Measurements from ENCODE around the gene PPP6R3. TPM values are rescaled to one million over a fixed set of nuclear protein-coding genes. Genes with fewer than 3 reads are reported as not detected.

Gene PPP6R3
- total and polyA plus RNA-seq, 10 of the 15 experiments (the other 5 are each of a cell fraction or from before 2014, with no cell fraction given), result 12.4 to 123 (median 74.1) TPM

GRCh38 chr11:68418648-68419047 lies 41.9 kb upstream of the PPP6R3 start (continued):
- no peak for TF ChIP-seq IRF5 (IDR thresholded peaks at IDR 0.05; ENCODE audit: borderline replicate concordance)
- TF ChIP-seq RAD51 (IDR thresholded peaks at IDR 0.05), result no peak
- TF ChIP-seq, protein P1, sequence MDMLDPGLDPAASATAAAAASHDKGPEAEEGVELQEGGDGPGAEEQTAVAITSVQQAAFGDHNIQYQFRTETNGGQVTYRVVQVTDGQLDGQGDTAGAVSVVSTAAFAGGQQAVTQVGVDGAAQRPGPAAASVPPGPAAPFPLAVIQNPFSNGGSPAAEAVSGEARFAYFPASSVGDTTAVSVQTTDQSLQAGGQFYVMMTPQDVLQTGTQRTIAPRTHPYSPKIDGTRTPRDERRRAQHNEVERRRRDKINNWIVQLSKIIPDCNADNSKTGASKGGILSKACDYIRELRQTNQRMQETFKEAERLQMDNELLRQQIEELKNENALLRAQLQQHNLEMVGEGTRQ (IDR thresholded peaks at IDR 0.05; ENCODE audit: borderline replicate concordance, low read depth, low read length), result no peak
- no peak for TF ChIP-seq ATF2 (IDR thresholded peaks at IDR 0.05; ENCODE audit: low read length)

GRCh38 chr11:68420171-68420570 lies 40.4 kb upstream of the PPP6R3 start:
- Histone ChIP-seq H3K9me3 (replicated peaks; ENCODE audit: control insufficient read depth, insufficient read depth, low read length) (no peaks in the 10 kb centered on the region), H3K4me1 (ENCODE audit: control insufficient read depth, insufficient read depth, low read length) (peaks cover 11% of the 10 kb centered on the region), H3K4me2 (ENCODE audit: control insufficient read depth, insufficient read depth) (no peak overlapping the region), H3K79me2 (ENCODE audit: control insufficient read depth, insufficient read depth, low read length) (no peaks in the 10 kb centered on the region), H3K4me3 (no peak overlapping the region), H2AFZ (ENCODE audit: control insufficient read depth, low read depth, low read length) (no peak overlapping the region), H3K27me3 (replicated peaks in 1 of 2; ENCODE audit: control insufficient read depth in 2 of 2, insufficient read depth in 2 of 2, low read length in 1 of 2) (no peaks in the 10 kb centered on the region), H3K27ac (ENCODE audit: control insufficient read depth, insufficient read depth) (no peak overlapping the region), H4K20me1 (ENCODE audit: control insufficient read depth, insufficient read depth) (no peaks in the 10 kb centered on the region), H3K36me3 (ENCODE audit: control insufficient read depth in 2 of 2, insufficient read depth in 2 of 2, low read length in 1 of 2) (peaks cover 4 to 15% of the 10 kb centered on the region in 2 experiments; a peak in 3 of 4 replicates), H3K9ac (ENCODE audit: control insufficient read depth, insufficient read depth, low read length) (no peak overlapping the region)
- ChIA-PET RAD21 (ENCODE audit: unreplicated experiment) (no interaction called here), SMC1A (ENCODE audit: uncharacterized antibody, unreplicated experiment) (no interaction called here), POLR2A (no interaction called here), CTCF (no interaction called here)
- FAIRE-seq (no peak), ATAC-seq (no peak), DNase-seq (ENCODE audit: low read depth, low spot score) (no peak)
- in situ Hi-C loops (cut with MboI) (no loop called here), intact Hi-C loops (cut with micrococcal nuclease; ENCODE audit: unreplicated experiment) (no loop called here)
- no TSS peak for BruUV-seq (replicated peaks)
- 90% methylated on average over 7 of the region's 7 CpGs for WGBS (ENCODE audit: insufficient coverage, insufficient replicate concordance, low lambda C conversion rate, missing lambda C conversion rate)
- TF ChIP-seq, protein P2, sequence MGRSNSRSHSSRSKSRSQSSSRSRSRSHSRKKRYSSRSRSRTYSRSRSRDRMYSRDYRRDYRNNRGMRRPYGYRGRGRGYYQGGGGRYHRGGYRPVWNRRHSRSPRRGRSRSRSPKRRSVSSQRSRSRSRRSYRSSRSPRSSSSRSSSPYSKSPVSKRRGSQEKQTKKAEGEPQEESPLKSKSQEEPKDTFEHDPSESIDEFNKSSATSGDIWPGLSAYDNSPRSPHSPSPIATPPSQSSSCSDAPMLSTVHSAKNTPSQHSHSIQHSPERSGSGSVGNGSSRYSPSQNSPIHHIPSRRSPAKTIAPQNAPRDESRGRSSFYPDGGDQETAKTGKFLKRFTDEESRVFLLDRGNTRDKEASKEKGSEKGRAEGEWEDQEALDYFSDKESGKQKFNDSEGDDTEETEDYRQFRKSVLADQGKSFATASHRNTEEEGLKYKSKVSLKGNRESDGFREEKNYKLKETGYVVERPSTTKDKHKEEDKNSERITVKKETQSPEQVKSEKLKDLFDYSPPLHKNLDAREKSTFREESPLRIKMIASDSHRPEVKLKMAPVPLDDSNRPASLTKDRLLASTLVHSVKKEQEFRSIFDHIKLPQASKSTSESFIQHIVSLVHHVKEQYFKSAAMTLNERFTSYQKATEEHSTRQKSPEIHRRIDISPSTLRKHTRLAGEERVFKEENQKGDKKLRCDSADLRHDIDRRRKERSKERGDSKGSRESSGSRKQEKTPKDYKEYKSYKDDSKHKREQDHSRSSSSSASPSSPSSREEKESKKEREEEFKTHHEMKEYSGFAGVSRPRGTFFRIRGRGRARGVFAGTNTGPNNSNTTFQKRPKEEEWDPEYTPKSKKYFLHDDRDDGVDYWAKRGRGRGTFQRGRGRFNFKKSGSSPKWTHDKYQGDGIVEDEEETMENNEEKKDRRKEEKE (IDR thresholded peaks at IDR 0.05), result no peak
- TF ChIP-seq EP300 (IDR thresholded peaks at IDR 0.05; ENCODE audit: borderline replicate concordance in 1 of 2, control insufficient read depth in 1 of 2, low read depth in 2 of 2, low read length in 2 of 2) (no peak), YY1 (IDR thresholded peaks at IDR 0.05; ENCODE audit: low read depth, low read length) (no peak), RAD21 (IDR thresholded peaks at IDR 0.05; ENCODE audit: insufficient read depth, low read depth, low read length) (no peak), CREM (IDR thresholded peaks at IDR 0.05; ENCODE audit: low read depth) (no peak), YBX1 (IDR thresholded peaks at IDR 0.05) (no peak), MAX (IDR thresholded peaks at IDR 0.05; ENCODE audit: low read depth, low read length) (no peak), BMI1 (IDR thresholded peaks at IDR 0.05; ENCODE audit: borderline replicate concordance) (no peak), MEF2A (IDR thresholded peaks at IDR 0.05; ENCODE audit: insufficient read depth, low read depth, low read length) (no peak), POU2F2 (IDR thresholded peaks at IDR 0.05; ENCODE audit: borderline replicate concordance, low read depth, low read length) (no peak), ASH2L (IDR thresholded peaks at IDR 0.05; ENCODE audit: borderline replicate concordance, low read depth) (no peak), IRF5 (IDR thresholded peaks at IDR 0.05; ENCODE audit: borderline replicate concordance) (no peak)
